ENCODE data around the gene MSLN.

MSLN gene

DNA sequence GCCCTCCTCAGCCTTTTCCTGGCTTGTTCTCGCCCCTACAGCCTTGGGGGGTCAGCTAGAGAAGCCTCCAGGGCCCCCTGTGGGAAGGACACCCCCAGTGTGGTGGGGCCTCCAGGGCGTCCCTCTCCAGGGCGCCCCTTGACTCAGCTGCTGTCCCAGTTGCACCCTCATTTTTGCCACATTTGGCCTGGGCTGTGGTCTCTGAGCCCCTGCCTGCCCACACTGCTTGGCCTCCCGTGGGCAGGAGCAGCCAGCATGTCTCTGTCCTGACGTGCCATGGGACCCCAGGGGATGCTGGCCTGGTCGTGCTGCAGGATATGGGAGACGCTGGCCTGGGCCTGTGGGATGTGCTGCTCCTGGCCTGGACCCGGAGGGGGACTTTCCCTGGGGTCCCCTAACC is 32.9 kb downstream of the MSLN start:
- DNase-seq (ENCODE audit: low read depth): no peak

DNA sequence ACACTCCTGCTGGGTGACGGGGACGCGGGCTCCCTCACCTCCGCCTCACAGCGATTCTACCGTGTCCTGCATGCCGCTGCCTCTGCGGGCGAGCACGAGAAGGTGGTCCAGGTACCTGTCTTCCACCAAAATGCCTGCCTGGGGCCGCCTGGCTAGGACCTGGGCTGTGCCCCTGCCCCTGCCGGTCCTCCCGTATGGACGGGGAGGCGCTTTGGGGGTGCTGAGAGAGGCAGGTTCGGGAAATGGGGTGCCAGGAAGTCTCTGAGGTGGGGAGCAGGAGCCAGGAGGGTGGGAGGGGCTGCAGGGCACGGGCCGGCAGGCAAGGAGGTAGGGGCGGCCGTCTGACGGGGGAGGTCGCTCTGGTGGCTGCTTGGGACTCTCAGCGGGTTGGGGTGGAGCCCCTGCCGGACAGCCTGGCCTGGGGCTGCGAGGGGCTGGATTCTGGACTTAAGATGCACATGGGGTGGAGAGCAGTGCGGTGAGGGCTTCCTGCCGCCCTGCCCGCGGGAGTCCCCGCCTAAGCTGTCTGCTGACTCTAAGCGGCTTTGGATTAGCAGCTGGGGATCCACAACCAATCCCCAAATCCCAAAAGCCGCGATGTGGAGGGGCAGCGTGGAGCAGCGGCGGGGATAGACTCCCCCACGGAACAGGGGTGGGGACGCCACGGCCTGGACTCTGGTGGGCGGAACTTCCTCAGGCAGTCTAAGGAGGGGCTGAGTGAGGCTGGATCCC is 33.7 kb downstream of the MSLN start:
- DNase-seq (ENCODE audit: low read depth): no peak

DNA sequence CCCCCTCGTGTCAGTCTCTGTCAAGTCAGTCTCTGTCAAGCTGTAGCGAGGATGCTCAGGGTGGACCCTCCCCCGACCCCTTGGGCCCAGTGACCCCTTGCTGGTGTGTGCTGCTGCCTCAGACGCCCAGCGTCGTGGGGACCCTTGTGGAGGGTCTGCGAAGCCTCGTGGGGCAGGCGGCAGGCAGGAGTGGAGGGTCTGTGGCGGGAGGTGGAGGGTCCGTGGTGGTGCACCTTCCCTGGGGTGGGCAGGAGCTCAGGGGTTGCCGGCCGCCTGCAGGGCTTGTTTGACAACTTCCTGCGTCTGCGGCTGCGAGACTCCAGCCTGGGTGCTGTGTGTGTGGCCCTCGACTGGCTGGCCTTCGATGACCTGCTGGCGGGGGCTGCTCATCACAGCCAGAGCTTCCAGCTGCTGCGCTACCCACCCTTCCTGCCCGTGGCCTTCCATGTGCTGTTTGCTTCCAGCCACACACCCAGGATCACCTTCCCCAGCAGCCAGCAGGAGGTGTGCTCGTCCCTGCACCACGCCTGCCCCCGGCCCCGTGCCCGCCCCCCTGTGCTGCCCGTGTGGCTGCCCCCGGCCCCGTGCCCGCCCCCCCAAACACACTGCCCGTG is 34.4 kb downstream of the MSLN start:
- DNase-seq (ENCODE audit: low read depth): no peak

DNA sequence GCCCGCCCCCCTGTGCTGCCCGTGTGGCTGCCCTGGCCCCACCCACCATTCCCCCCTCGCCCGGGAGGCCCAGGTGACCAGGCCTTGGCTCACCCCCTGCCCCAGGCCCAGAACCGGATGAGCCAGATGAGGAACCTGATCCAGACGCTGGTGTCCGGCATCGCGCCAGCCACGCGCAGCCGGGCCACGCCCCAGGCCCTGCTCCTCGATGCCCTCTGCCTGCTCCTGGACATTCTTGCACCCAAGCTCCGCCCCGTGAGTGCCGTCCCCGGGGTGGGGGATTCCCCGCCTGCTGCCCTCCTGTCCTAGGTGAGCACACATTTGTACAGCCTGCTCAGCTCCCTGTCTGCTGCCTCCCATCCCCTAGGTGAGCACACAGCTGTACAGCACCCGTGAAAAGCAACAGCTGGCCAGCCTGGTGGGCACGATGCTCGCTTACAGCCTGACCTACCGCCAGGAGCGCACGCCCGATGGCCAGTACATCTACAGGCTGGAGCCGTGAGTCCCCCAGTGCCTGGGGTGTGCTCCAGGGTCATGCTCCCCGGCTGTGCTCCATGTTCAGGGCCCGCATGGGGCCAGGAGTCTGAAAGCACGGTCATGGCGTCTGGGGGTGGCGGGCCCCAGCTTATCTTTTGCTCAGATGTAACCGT is 35.2 kb downstream of the MSLN start:
- DNase-seq (ENCODE audit: low read depth): no peak

DNA sequence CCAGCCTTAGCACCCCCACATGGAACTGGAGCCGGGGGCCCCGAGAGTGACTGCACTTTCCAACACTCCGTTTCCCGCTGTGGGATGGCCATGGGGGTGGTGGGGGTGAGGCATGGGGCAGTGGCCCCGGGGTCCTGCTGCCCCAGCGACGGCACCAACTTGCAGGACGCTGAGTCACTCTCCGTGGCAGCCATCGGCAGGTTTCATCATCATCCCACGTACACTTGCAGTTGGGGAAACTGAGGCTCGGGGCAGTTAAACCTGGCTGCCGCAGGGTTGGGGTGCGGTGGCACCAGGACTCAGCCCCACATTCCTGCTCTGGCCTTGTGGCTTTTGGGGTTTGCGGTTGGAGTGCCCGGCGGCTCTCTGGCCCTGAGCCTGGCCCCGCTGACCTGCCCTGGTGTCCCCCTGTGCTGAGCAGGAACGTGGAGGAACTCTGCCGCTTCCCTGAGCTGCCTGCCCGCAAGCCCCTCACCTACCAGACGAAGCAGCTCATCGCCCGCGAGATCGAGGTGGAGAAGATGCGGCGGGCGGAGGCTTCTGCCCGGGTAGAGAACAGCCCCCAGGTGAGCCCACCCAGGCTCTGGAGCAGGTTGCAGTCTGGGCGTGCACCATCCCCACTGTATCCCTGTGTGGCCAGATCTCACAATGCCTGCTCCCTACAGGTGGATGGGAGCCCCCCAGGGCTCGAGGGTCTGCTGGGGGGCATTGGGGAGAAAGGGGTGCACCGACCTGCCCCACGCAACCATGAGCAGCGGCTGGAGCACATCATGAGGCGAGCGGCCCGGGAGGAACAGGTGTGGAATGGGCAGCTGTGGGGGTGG is 36.0 kb downstream of the MSLN start:
- no peak for DNase-seq (ENCODE audit: low read depth)

DNA sequence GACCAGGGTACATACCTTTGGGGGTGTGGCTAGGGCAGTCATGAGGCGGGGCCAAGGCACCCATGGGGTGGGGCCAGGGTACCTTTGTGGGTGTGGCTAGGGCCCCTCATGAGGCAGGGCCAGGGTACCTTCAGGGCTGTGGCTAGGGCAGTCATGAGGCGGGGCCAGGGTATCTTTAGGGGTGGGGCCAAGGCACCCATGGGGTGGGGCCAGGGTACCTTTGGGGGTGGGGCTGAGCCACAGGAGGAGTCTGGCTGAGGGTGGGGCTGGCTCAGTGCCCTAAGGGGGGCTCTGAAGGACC is 36.5 kb downstream of the MSLN start:
- no peak for DNase-seq (ENCODE audit: low read depth)

DNA sequence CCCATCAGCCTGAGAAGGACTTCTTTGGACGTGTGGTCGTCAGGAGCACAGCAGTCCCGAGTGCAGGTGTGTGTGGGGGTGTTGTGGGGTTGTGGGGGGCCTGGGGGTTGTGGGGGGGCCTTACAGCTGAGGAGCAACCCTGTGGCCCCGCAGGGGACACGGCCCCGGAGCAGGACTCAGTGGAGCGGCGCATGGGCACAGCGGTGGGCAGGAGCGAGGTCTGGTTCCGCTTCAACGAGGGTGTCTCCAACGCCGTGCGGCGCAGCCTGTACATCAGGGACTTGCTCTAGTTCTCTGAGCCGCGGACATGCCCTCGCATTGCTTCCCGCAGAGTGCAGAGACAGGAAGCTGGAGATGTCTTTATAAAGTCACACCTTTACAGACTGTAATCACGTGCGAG is 37.2 kb downstream of the MSLN start:
- DNase-seq (ENCODE audit: low read depth): no peak

DNA sequence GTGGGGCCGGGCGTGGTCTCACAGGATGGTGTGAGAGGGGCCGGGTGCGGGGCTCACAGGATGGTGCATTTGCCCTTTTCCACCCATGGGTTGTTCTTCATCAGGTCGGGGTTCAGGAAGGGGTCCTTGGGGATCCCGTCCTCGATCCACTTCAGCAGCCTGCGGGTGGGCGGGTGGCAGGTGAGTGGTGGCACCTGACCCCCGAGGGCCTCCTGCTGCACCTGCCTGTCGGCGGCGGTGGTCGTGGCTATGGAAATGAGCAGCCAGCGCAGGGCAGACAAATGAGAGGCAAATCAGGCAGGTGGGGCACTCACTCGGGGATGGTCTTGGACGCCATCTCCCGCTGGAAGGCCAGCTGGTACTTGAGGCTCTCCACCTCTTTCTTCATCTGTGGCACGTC is 38.1 kb downstream of the MSLN start:
- no peak for DNase-seq (ENCODE audit: low read depth)

DNA sequence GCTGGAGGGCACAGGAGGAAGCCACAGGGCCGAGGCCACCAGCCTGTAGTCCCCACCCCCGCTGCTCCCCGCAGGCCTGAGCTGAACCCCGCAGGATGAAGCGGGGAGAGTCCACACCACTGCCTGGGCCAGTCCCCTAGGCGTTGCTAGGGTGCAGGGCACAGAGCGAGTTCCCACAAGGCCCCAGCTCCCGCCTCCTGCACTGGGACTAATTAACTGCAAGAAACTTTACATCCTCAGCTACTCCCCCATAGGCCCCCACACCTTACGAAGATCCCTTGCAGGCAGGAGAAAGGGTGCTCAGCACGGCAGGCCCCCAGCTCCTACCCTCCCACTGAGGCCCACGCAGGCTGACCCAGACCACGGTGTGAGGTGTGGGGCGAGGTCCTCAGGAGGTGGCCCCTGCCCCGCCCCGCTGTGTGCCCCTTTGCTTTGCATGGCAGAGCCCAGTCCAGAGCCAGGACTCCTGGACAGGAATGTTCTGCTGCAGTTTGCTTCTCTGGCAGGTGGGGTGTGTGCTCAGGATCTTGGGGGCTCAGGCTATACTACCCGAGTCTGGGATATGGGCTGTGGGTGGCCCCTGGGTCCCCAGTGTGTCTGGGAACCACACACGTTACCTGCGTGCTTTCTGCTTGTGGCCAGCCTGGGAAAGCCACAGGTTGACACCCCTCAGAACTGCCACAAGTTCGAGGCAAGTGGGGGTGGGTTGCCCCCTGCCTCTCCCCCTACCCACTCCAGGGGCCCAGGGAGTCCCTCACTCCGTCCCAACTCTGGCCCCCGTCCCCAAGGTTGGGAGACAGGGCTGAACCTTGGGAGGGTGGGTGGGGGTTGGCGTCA is 38.8 kb downstream of the MSLN start:
- no peak for DNase-seq (ENCODE audit: low read depth)

DNA sequence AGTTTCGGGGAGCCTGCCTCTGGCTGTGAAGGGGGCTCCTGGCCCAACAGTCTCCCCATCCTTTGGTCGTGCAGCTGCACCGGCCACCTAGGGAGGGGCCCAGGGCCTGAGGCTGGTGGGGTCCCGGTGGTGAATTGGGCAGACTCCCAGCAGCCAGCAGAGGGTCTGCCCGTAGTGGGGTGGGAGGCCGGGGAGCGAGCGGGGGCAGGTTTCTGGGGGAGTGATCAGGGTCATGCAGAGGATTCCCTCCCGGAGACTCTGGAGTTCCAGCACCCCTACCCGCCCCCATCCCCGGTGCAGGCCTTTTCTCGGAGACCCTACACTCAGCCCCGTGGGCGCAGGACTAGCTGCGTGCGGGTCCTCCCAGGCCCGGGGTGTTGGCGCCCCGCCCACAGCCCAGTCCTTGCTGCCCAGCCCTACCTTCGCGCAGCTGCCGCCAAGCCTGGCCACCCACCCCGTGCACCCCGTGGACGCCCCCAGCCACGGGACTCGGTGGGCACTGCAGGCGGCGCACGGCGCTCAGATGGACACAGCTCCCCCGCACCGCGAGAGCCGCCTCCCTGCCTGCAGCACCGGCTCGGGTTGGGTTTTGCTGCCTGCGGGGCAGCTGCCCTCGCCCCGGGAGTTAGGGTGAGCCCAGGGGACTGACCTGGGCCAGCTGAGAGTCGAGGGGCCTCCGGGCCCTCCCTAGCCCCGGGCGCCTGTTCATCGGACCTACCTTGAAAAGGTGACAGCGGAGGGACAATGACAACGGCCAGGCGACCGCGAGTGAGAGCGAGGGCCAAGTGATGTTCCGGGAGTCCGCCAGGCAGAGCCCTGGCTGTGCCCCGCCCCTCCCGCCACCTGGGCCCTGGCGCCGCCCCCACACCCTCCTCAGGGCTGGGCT is 39.7 kb downstream of the MSLN start, which contains the start of gene GNG13:
Gene GNG13 (minus strand): TSS at position 787 of the 886 bp plus-strand sequence. CDS start 1,657 bp downstream, outside the sequence.
- DNase-seq (ENCODE audit: low read depth): no peak

DNA sequence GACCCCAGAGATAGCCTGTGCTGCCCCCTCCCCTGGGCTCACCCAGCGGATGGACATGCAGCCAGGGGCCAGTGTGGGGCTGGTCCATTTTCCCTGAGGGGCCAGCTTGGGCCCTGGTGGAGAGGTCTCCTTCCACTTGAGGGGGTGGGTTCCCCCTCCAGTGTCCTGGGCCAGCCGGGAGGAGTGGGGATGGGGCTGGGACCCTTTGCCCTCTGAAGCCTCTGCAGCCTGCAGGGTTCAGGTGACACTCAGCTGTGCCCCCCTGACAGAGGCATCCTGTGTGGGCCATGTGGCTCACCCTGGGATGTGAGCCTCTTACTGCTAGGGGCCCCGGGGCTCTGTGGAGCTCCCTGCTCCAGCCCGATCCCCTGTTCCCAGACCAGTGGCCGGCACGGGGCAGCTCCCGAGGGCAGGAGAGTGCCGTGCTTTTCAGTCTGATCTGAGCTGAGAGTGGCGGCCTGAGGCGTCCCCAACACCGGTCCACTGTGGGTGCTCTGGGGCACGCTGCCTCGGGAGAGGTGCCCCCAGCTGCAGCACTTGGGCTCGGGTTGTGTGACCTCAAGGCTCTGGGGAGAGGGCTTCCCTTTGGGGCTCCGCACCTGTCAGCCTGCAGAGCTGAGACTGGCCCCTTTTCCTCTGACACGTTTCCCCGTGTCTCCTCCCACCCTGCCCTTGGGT is 40.4 kb downstream of the MSLN start:
- DNase-seq (ENCODE audit: low read depth): no peak

DNA sequence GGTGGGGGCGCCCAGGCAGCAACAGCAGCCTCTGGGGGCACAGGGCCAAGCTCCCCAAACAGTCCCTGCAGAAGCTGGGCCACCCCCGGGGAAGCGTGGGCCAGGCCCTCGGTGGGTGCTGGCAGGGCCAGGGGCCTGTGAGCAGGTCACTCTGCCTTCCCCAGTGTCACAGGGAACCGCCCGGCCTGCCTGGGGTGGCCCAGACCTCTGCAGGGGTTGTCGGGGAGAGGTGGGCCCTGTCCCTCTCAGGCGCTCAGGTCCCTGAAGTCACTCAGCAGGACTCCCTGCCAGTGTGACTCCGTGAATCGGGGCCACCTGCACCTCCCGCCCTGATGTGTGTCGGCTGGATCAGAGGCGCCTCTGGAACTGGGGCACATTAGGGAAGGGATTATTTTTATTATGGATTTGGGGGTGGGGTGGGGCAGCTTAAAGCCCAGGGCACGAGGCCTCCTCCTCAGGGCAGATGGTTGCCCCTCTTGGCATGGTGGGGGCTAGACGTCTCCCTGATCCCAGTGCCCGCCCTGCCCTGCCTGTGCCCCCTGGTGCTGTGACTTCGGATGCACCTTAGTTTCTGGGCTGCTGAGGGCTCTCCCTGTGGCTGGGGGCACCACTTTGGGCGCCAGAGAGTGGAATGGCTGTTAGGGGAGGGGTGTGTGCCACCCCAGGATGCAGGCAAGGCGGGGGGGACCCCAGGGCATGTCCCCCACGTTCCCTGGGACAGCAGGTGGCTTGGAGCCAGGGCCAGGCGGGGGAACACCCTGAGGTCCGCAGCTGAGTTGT is 41.2 kb downstream of the MSLN start:
- DNase-seq (ENCODE audit: low read depth): no peak

DNA sequence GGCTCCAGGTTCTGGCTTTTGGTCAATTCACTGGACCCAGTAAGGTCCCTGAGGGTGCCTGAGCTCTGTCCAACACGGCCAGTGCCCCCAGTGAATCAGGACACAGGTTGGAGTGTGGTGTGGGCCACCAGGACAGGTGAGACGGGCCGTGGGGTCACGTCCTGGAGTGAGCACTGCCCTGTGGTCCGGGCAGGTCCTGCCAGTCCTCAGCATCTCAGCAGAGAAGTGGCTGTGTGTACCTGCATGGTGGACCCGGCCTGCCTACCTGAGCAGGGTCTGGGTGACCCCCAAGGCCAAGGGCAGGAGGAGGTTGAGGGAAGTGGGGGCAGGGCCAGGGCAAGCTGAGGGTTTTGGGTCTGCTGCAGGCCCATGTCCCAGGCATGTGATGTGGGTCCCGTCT is 41.9 kb downstream of the MSLN start:
- no peak for DNase-seq (ENCODE audit: low read depth)

DNA sequence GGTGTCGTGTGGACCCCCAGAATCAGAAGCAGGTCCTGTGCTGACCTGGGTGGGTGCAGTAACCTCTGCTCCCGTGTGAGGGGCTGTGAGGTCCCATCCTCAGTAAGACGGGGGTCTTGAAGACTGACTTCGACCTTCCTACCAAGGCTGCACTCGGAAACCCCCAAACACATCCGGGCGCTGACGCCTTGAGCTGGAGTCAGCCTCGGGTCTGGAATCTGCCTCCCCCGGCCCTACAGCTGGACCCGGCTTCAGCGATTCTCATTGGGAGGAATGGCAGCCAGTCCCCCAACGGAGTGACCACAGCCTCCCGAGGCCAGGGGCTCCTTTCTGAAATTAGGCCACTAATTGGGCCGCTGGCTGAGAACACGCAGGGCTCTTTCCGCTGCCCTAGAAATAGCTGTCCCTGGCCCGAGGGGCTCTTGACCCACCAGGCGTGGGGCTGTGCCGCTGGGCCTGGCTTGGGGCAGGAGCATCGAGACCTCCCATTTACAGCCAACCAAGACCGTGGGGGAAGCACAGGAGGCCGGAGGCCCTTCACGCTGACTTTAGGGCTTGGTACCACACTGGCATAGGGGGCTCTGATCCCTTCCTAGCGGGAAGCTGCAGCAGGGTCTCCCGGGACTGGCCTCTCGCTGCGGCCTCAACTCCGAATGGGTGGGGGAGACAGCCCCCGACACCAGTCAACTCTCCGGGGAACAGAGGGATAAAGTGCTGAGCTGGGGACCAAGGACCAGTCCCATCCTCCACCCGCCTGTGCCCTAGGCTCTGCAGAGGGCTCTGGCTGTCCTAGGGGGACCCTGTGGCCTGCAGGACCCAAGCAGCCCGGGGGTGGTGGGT is 42.6 kb downstream of the MSLN start:
- DNase-seq (ENCODE audit: low read depth): no peak

DNA sequence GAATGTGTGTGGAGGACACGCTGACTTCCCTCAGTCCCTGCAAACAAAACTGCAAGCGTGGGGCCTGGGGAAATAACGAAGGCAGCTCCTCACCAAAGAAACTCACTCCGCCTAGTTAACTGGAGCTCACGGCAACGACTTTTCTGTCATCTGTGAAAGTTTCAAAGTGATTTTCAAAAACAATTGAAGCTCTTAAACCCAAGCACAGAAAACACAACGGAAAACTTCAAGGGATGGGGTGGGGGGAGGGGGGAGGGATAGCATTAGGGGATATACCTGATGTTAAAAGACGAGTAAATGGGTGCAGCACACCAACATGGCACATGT is 43.2 kb downstream of the MSLN start:
- DNase-seq (ENCODE audit: low read depth): no peak

DNA sequence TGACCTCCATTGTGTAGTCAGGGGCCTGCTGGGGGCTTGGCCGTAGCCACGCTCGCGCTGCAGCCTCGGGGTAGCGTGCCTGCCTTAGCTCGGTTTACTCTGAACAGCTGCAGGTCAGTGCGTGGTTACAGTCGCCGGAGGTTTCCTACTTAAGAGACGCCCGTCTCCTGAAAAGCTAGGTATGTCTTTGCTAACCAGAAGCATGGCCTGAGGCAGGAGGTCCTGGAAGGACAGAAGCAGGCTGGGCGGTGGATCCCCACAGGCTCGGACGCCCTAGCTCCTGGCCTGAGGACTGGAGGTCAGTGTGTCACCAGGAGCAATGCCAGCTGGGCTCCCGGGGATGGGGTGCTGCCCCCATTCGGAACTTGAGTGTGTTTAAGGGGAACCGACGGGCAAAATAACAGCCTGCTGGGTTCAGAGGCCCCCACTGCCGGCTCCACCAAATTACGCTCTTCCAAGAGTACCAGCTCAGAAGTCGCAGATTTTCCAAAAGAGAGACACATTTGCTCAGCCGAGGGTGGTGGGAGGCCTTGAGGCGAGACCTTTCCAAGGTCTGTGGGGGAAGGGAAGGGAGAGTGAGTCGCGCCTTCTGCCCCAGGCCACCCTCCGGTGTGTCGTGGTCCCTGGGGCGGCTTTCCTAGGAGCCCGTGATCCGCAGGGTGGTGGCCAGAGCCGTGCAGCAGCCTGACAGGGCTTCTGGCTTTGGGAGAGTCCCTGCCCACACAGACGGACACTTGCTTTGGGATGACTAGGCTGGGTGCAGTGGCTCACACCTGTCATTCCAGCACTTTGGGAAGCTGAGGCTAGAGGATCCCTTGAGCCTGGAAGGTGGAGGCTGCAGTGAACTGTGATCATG is 43.9 kb downstream of the MSLN start:
- DNase-seq (ENCODE audit: low read depth): no peak

DNA sequence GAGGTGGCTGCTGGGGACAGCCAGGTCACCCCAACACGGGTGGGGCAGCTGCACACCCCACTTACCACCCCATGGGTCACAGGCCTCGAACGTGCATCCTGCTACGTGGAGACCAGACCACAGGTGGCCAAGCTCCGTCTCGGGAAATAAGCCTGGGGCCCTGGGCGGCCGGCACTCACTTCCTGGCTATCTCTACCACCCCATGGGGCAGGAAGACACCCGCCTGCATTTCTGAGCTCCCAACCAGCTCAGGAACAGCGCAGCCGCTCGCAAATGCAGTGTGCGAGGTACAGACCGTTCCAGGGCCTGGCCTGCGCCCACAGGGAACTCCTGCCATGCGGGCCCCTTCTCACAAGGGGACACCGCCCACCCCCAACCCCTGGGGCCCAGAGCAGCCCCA is 44.9 kb downstream of the MSLN start:
- DNase-seq (ENCODE audit: low read depth): no peak
